ENCODE measurements around the gene SFT2D3. TPM values are rescaled to one million over a fixed set of nuclear protein-coding genes. Genes with fewer than 3 reads are reported as not detected.
"Not testable (repeated sequence)": the region's sequence is repeated elsewhere in the genome, so short reads cannot be mapped to it uniquely, and the experiment has no call there.

The SFT2D3 gene
- total RNA-seq, 2 donors from 2014 or later: 8.5 to 9.0 TPM

- DNase-seq (no peak), ATAC-seq (no peak)
- intact Hi-C loops (cut with DNase I, micrococcal nuclease): no loop called here
Observed at GRCh38 chr2:127726158-127726880, 25.0 kb downstream of the SFT2D3 start.

- no peak for ATAC-seq
- DNase-seq: no peak
- intact Hi-C loops (cut with DNase I, micrococcal nuclease): no loop called here
Observed at GRCh38 chr2:127733113-127733815, 32.0 kb downstream of the SFT2D3 start.

GRCh38 chr2:127733816-127734537 lies 32.7 kb downstream of the SFT2D3 start:
- DNase-seq (no peak), ATAC-seq (no peak)
- intact Hi-C loops (cut with DNase I, micrococcal nuclease): no loop called here

GRCh38 chr2:127735044-127735443 lies 33.7 kb downstream of the SFT2D3 start:
- DNase-seq: no peak
- peak; percentile 57 for ATAC-seq
- intact Hi-C loops (cut with DNase I, micrococcal nuclease): no loop called here

DNA sequence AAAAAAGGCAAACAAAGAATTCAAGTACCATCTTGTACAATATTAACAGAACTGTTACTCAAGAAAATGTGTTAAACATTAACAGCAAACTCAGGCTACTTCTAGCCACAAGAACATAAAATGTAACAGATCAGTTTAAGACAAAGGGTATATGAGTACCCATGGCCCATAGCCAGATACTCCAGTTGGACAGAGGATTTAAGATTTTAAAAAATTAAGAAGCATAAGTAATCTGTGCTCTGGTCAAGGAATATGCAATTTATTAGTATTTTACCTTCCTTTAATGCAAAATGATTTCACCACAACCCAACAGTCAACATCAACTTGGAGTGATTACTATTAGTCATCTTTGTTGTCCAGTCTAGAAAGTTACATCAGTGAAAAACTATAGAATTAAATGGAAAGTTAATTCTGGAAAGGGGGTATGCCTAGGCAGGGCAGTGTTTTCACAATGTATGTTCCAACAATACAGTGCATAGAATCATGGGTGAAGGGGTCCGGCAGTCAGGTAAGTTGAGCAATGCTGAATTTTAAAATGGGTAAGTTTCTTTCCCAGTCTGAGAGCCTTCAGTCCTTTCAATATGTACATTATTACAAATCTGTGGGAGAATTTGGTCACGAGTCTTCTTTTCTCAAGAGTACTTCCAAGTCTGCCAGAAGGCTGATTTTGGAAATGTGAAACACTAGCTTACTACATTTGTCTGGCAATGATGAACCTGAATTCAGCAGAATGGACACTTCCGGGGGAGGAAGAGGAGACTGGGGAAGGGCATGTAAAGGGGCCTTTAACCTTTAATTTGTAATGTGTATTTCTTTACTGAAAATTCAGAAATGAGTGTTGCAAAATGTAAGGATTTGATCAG lies 34.5 kb downstream of the SFT2D3 start:
- peak; percentile 85 for ATAC-seq
- intact Hi-C loops (cut with DNase I, micrococcal nuclease): no loop called here
- DNase-seq: no peak

- no peak for DNase-seq
- intact Hi-C loops (cut with DNase I, micrococcal nuclease): no loop called here
- no peak for ATAC-seq
Observed at GRCh38 chr2:127737892-127738291, 36.6 kb downstream of the SFT2D3 start.

DNA sequence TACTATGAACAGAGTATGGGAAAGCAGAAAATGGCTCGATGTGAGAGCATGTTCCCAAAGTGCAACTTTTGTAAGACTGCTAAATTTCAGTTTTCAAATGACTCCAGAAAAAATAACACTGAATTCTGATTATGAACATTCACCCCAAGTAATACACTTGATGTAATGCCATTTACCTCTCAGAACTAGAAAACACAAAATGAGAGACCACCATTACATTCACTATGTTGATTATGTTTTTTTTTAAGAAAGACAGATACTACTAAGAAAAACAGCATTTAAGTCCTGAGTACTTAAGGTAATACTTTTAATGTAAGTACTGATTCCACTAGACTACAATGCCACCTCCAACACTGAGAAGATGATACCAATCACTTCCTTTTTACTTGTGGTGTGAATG lies 38.5 kb downstream of the SFT2D3 start:
- ATAC-seq (no peak), DNase-seq (no peak)
- intact Hi-C loops (cut with DNase I, micrococcal nuclease): no loop called here

GRCh38 chr2:127740665-127741288 lies 39.5 kb downstream of the SFT2D3 start:
- ATAC-seq (peak; percentile 89), DNase-seq (no peak)
- intact Hi-C loops (cut with DNase I, micrococcal nuclease): no loop called here

- no peak for DNase-seq
- no peak for ATAC-seq
- intact Hi-C loops (cut with DNase I, micrococcal nuclease): no loop called here
Observed at GRCh38 chr2:127743477-127744026, 42.3 kb downstream of the SFT2D3 start.

DNA sequence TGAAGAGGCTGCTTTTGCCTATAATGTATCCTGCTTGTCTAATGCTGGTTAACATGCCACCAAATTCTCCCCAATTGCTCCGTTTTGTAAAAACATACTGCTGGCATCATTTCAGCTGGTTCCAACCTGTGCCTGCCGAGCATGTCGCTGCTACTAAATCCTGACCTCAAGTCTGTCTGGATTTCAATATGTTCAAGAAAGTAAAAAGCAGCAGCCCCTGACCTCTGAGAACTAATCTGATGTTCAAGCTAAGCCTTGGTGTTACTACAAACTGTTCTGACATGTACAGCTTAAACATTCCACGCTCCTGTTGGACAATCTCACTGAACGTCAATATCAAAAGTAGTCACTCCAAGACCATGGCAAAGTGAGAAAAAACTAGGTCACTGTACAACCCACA lies 46.3 kb downstream of the SFT2D3 start:
- no peak for DNase-seq
- no peak for ATAC-seq
- intact Hi-C loops (cut with DNase I, micrococcal nuclease): no loop called here

DNA sequence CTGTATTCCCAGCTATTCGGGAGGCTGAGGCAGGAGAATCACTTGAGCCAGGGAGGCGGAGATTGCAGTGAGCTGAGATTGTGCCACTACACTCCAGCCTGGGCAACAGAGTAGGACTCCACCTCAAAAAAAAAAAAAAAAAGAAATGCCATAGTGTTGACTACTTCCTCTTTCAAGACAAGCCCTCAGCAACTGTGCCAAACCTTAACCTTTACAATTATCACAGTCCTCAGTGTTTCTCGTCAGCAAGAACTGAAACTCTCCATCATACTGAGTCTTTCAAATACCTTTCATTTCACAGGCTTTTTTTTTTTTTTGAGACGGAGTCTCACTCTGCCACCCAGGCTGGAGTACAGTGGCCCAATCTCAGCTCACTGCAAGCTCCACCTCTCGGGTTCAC lies 48.2 kb downstream of the SFT2D3 start:
- intact Hi-C loops (cut with DNase I, micrococcal nuclease): not testable (repeated sequence)
- ATAC-seq: peak; percentile 84

DNA sequence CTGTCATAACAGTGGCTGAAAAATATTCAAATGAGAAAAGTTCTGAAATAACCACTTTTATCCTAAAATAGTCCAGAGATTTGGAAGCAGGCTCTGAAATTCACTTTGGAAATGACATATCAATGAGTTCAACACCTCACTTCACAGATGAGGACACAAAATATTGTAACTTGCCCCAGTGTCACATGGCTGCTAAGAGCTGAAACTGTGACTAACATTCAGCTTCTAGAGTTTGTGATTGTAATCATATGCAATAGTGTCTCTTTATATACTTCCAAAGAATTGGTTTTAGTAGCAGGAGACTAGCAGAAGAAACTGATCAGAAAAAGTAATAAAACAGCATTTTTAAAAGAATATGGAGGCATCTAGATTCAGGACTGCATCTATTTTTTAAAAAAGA lies 52.1 kb downstream of the SFT2D3 start:
- intact Hi-C loops (cut with DNase I, micrococcal nuclease): no loop called here
- ATAC-seq: no peak
- no peak for DNase-seq

More for the DNA sequence above, 48.2 kb downstream of the SFT2D3 start:
- not testable (repeated sequence) for DNase-seq

GRCh38 chr2:127754186-127754585 lies 52.9 kb downstream of the SFT2D3 start:
- no peak for ATAC-seq
- intact Hi-C loops (cut with DNase I, micrococcal nuclease): no loop called here
- DNase-seq: no peak

Other genes with a start within 250 kb of the SFT2D3 start
- 10 to 100 TPM; 32.9 to 39.5 TPM for gene IWS1, start 175.0 kb upstream of the SFT2D3 start, total RNA-seq
- gene MYO7B, start 165.8 kb upstream of the SFT2D3 start, total RNA-seq: 100 to 1,000 TPM; 244 to 262 TPM
- under 1 TPM in 1 of 2 donors, not detected in 1; 0.31 TPM for gene GPR17, start 55.3 kb upstream of the SFT2D3 start, total RNA-seq
- 10 to 100 TPM in 1 of 2 donors, 1 to 10 TPM in 1; 9.2 to 50.2 TPM for gene LIMS2, start 26.0 kb upstream of the SFT2D3 start, total RNA-seq
- 10 to 100 TPM; 46.0 to 47.4 TPM for gene WDR33, start 109.7 kb downstream of the SFT2D3 start, total RNA-seq
- gene POLR2D, start 156.7 kb downstream of the SFT2D3 start, total RNA-seq: 10 to 100 TPM; 17.8 to 19.1 TPM
- gene AMMECR1L, start 184.5 kb downstream of the SFT2D3 start, total RNA-seq: 10 to 100 TPM; 13.8 to 15.0 TPM

Measured in left colon (tissue), 2 donors.